SKM-1 treated with dmso at 0.1 percent for 144 hours (cell line): ENCODE measurements around the gene NIP7.

Source experiments
- DNase-seq: peaks from one replicate; lab custom pipeline; 2025; ENCODE audit not compliant: unreplicated experiment; lab: John Stamatoyannopoulos, UW

NIP7 gene

GRCh38 chr16:69381231-69381630, 41.7 kb downstream of the NIP7 start:
- no peak for DNase-seq

- no peak for DNase-seq
Observed at GRCh38 chr16:69382421-69382820, 42.8 kb downstream of the NIP7 start.

- DNase-seq: no peak
Observed at GRCh38 chr16:69384974-69385373, 45.4 kb downstream of the NIP7 start.

- no peak for DNase-seq
Observed at GRCh38 chr16:69386596-69386995, 47.0 kb downstream of the NIP7 start.
